Hematopoietic multipotent progenitor cell (in vitro differentiated cells): ENCODE measurements around the gene PHACTR4. TPM values are rescaled to one million over a fixed set of nuclear protein-coding genes. Genes with fewer than 3 reads are reported as not detected.
"Not testable (repeated sequence)": the region's sequence is repeated elsewhere in the genome, so short reads cannot be mapped to it uniquely, and the experiment has no call there.

Experiments used
- DNase-seq, 3 donors: peaks; one replicate each; pipeline ENCODE4 v3.0.0-alpha.2; 2011 to 2015; ENCODE audit warnings: low read depth in 2 of 3, low spot score in 2 of 3
- small RNA-seq: library from RNA; depleted of rRNA; stranded (forward); fragments of <200 nt; gene quantifications from one replicate; pipeline ENCODE3, GENCODE V24; 2012
- total RNA-seq: library from RNA; depleted of rRNA; stranded (reverse); fragments of >200 nt; gene quantifications from one replicate; pipeline ENCODE4 v1.2.3, GENCODE V29; 2012

Gene PHACTR4
- total RNA-seq, 1 donor, result 30.7 TPM

GRCh38 chr1:28519946-28520725, 150.6 kb downstream of the PHACTR4 start:
- DNase-seq, result no peak

- not testable (repeated sequence) for DNase-seq
These were observed 151.3 kb downstream of the PHACTR4 start for GRCh38 chr1:28520796-28521195.

GRCh38 chr1:28521502-28522164, 152.1 kb downstream of the PHACTR4 start:
- no peak for DNase-seq

GRCh38 chr1:28522537-28522936, 153.0 kb downstream of the PHACTR4 start:
- not testable (repeated sequence) for DNase-seq

GRCh38 chr1:28525002-28525642, 155.6 kb downstream of the PHACTR4 start:
- DNase-seq, result not testable (repeated sequence)

GRCh38 chr1:28526886-28527285, 157.3 kb downstream of the PHACTR4 start:
- no peak for DNase-seq

- no peak for DNase-seq
These were observed 160.9 kb downstream of the PHACTR4 start for GRCh38 chr1:28530456-28530855.

GRCh38 chr1:28534671-28535070, 165.1 kb downstream of the PHACTR4 start:
- no peak for DNase-seq

GRCh38 chr1:28535180-28535579, 165.6 kb downstream of the PHACTR4 start:
- DNase-seq, result no peak

GRCh38 chr1:28537457-28538199, 168.1 kb downstream of the PHACTR4 start:
- no peak for DNase-seq

GRCh38 chr1:28538286-28538685, 168.7 kb downstream of the PHACTR4 start:
- no peak for DNase-seq

GRCh38 chr1:28540651-28541050, 171.1 kb downstream of the PHACTR4 start:
- no peak for DNase-seq

GRCh38 chr1:28541414-28542015, 172.0 kb downstream of the PHACTR4 start:
- DNase-seq, result not testable (repeated sequence)

GRCh38 chr1:28545246-28545628, 175.7 kb downstream of the PHACTR4 start:
- DNase-seq, result no peak

- no peak for DNase-seq
These were observed 178.8 kb downstream of the PHACTR4 start for GRCh38 chr1:28548318-28548717.

Small RNAs within 50 kb of the gene (small RNA-seq; reads per million reads assigned to genes)
- gene RF00019 (not detected), gene RNU6ATAC27P (not detected), gene SNORA73A (not detected), gene SNORA73B (4,905 reads per million, percentile 100 among the genes with 10 or more reads in this experiment)

Other genes starting within 250 kb of the PHACTR4 start
- gene PTAFR, start 193.1 kb upstream of the PHACTR4 start, total RNA-seq, result 5.4 TPM
- 21.5 TPM for gene DNAJC8, start 136.7 kb upstream of the PHACTR4 start, total RNA-seq
- 53.1 TPM for gene ATP5IF1, start 133.6 kb upstream of the PHACTR4 start, total RNA-seq
- 11.3 TPM for gene SESN2, start 110.2 kb upstream of the PHACTR4 start, total RNA-seq
- gene MED18, start 40.7 kb upstream of the PHACTR4 start, total RNA-seq, result 21.3 TPM
- 56.0 TPM for gene RCC1, start 136.3 kb downstream of the PHACTR4 start, total RNA-seq
- gene TRNAU1AP, start 183.3 kb downstream of the PHACTR4 start, total RNA-seq, result 20.2 TPM
- gene RAB42, start 222.5 kb downstream of the PHACTR4 start, total RNA-seq, result 1.6 TPM